HG02852 (cell line): ENCODE measurements around the gene RUNX2.
"Not testable (repeated sequence)": the region's sequence is repeated elsewhere in the genome, so short reads cannot be mapped to it uniquely, and the experiment has no call there.

Experiments used
- ATAC-seq: cut with Tn5 transposase; IDR thresholded peaks from one replicate; pipeline ENCODE4 v1.9.1; 2021; ENCODE audit warnings: mild to moderate bottlenecking, moderate library complexity; ENCODE audit not compliant: unreplicated experiment

RUNX2 gene

DNA sequence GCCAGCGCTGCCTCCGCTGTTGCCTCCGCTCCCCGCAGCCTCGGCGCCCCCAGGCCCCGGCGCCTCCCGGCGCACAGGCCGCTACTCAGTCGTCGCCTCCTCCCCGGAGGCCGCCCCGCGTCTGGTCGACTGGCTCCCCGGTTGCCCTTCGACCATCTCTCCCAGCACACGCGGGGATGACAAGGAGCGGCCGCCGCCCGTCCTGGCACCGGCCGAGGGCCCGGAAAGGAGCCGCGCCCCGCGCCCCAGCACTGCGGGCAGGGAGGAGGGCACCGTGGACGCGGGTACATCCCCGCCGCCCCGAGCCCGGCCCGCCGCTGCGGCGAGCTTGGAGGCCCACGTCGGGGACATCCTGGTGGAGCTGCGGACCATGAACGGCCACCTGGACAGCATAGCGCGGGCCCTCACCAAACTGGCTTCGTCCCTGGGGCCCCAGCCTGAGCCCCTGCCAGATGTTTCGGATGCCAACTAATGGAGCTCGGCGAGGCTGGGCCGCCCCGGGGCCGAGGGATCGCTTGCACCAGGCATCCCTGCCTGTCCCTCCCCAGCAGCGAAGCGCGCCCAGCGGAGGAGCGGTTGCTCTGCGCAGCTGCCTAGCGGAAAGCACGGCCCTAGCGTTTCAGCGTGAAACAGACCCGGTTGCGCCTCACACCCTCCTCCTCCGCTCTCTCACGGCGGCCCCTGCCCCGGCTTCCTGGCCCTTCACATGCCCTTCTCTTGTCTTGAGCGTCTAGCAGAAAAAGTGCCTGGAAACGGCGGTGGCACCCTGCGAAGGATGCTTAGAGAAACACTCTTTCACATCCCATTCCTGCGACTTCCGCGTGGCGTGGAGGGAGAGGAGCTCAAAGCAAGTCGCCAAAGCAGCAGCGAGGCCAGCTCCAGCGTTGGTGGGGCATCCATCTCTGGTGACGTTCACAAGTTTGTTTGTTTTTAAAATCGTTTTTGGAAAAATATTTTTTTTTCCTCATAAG lies 335.4 kb downstream of the RUNX2 start:
- ATAC-seq: no peak

DNA sequence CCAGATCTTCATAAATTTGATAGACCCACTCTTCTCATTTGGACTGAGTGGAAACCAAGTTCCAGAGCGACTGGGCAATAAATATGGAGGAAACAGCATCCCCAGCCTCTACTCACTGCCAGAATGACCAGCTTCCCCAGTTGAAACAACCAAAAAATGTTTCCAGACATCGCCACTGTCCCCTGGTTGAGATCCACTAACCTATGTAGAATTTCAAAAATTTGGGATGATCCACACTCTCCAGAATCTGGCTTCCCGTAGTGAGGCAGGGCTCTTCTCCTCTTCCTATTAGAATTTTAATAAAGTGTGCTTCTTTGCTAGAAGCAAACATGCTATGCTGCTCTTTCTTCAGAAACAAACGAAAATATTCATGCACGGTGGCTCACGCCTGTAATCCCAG lies 336.6 kb downstream of the RUNX2 start:
- ATAC-seq: no peak

DNA sequence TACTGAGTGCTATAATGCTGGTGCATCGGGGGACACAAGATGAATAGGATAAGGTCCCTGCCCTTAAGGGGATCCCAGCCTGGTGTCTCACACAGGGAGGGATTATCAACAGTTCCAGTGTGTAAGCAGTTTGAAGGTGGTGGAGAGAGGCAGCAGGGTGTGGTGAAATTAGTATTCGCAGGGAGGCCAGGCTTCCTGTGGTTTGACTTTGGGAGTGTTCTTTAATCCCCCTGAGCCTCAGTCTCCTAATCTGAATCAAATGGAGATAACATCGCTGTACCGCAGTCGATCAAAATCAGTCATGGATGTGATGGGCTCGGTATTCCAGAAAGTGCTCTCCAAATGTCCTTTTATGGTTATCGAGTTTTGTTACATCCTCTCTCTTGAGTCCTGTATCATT lies 337.7 kb downstream of the RUNX2 start:
- ATAC-seq: no peak

DNA sequence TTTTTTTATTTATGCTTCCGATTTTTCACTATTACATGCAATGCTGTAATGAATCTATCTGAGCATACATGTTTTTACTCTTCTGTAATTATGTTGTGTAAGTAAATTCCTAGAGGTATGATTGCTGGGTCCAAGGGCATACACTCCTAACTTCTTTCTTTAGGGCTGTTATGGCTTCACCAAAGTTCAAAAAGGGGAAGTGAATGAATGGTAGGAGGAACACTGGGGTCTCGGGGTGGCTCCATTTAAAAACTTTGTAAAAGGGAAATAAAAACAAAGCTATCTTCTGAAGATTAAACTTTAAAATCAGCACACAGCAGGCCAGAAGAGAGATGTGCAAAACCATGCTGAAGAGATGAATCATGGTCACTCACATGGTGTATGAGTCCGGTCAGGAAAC lies 338.7 kb downstream of the RUNX2 start:
- ATAC-seq: no peak

DNA sequence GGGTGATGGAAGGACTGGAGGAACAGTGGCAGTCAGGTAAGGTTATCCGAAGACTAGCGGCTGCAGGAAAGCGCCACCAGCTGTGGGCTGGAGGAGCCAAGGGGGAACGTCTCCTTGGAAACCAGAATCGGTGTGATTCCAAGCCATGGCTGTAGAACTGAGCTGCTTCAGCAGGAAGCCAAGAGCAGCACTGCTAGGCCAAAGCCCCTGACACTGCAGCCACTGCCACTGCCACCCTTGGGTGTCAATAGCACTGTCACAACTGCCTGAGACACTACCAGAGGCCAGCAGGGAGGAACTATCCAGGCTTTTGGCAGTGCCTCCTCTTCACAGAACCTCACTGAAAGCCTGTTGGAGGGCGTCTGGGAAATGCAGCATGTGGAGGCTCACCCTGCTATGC lies 339.2 kb downstream of the RUNX2 start:
- no peak for ATAC-seq

DNA sequence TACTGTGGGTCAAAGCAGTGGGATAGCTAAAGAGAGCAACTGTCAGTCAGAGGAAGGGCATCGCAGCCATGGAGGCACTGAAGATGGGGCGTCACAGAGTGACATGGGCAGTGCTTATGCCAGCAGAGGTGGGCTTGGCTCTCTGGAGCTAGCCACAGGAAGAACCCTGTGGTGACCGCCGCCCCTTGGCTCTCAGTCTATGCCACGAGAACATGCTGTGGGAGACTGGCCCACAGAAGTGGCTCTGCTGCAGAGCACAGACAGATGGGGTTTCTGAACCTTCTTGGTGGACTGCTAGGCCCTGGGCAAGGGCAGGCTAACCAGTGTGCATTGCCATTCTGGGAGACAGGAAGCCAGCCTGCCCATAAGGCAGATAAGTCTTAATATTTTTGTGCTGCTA lies 339.6 kb downstream of the RUNX2 start:
- ATAC-seq: no peak

DNA sequence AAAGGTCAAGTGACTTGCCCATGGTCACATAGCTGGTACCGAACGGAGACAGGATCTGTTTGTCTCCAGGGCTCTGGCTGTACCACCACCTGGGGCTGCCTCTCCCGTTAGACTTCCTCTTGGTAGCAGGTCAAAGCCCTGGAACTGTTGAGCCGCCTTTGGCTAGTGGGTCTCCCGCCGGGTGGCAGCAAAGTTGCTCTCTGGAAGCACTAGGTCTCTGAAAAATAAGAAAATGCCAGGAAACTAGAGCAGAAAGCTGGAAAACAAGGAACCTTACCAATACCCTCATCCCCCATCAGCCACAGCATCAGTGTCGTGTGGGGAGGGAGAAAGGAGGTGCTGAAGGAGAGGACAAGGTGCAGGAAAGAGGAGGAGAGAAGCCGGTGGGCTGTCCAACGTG lies 340.6 kb downstream of the RUNX2 start:
- ATAC-seq: no peak

DNA sequence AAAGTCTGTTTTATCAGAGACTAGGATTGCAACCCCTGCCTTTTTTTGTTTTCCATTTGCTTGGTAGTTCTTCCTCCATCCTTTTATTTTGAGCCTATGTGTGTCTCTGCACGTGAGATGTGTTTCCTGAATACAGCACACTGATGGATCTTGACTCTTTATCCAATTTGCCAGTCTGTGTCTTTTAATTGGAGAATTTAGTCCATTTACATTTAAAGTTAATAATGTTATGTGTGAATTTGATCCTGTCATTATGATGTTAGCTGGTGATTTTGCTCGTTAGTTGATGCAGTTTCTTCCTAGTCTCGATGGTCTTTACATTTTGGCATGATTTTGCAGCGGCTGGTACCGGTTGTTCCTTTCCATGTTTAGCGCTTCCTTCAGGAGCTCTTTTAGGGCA lies 345.0 kb downstream of the RUNX2 start:
- ATAC-seq: not testable (repeated sequence)

DNA sequence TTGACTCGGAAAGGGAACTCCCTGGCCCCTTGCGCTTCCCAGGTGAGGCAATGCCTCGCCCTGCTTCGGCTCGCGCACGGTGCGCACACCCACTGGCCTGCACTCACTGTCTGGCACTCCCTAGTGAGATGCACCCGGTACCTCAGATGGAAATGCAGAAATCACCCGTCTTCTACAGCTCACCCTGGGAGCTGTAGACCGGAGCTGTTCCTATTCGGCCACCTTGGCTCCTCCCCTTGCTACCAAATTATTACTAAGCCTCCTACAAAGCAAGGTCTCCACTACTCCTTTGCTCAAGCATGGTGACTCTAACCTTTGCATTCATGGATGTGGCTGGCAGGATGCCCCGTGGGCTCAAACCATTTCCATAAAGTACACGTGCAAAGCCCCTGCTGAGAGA lies 347.0 kb downstream of the RUNX2 start:
- not testable (repeated sequence) for ATAC-seq

DNA sequence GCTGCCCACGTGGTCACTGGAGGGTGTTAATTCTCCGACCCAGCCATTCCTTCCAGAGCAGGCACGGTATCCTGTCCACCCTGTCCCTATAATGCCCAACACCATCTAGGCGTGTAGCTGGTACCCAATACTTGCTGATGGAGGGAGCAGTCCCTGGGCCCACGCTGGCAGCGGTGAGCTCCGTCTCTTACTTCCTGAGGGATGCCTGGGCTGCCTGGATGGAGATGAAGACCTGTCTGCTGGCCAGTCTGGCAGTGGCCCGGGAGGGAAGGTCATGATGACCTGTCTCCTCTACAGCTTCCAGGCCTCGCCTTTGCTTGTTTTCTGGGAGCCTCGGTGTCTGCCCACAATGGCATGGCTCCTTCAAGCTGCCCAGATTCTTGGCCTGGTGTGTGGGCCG lies 347.5 kb downstream of the RUNX2 start:
- ATAC-seq: no peak

DNA sequence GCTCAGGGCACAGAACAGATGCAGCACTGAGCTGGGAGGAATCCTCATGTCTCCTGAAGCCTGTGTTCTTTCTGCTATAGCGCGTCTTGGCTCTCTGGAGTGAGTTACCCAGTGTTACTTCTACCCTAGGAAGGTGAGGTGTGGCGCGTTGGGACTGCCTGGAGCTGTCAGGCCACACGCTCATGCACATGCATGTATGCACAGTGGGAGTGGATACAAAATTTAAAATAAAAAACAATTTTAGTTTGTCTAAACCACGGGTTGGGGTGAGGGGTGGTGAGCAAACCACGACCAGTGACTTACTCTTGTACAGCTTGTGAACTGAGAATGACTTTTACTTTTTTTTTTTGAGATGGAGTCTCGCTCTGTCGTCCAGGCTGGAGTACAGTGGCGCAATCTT lies 348.2 kb downstream of the RUNX2 start:
- ATAC-seq: no peak

DNA sequence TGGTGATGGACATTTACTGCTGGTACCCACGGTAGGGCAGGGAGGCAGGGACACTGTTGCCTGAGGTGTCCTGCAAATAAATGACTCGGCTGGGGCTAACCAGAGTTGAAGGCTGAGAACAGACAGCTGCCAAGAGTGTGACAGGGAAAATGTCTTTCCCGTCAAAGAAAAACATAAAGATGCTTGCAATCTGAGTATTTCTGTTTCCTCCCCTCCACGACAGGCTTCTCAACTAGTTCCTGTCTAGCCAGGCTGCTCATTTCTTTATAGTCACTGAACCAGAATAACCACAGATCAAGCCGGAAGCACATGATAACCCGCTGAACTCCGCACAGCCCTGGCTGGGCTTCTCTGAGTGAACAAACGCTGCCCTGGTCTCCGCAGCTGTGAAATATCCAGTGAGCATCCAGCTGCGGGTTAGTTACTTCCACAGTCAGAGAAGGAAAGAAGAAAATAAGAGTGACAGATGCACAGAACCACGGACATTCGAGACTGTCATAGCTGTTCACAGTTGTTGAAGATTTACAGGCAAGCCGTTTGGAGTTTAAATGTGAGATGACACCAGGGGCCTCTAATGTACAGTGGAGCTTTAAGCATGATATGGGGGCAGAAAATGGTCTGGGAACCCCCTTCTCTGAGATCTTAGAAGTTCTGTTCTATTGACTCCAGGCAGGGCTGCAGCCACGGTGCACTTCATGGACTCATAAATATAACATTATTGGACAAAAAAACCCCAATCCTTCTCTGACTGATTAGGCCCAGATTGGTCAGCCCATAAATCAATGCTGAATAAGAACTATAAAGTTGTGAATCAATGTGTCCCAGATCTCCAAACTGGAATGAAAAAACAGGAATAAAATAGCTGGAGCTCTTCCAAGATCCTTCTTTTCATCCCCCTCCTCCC lies 349.5 kb downstream of the RUNX2 start:
- peak; percentile 55 for ATAC-seq

DNA sequence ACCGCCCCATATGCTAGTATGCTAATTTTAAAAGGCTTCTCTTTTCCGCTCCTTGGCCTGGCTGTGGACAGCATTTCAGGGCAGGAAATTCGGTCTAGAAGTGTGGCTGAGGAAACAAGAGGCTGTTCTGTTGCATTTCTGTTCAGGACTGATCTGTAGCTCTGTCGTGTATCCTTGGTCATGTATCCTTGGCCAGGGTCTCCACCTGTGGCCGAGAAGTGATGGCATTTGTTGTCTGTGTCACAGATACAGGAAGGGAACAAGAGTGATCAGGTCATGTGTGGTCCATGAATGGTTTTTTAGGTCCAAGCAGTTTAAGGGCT lies 350.1 kb downstream of the RUNX2 start:
- ATAC-seq: no peak

DNA sequence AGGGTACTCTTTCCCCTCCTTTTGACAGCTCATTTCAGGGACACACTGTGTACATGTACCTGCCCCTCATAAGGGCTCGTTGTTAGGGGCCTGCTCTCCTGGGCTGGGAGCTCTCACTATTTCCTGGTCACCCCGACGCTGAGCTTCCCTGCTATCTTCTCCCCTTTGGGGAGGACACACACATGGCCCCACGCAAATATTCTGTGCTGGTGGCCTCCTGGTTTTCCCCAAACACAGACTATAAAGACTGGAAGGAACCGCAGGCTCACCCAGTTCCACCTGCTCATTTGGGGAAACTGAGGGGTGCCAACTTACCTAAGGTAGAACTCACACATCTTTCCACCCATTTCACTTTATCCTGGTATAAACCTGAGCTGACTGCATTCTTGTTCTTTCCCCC lies 351.0 kb downstream of the RUNX2 start:
- ATAC-seq: no peak

DNA sequence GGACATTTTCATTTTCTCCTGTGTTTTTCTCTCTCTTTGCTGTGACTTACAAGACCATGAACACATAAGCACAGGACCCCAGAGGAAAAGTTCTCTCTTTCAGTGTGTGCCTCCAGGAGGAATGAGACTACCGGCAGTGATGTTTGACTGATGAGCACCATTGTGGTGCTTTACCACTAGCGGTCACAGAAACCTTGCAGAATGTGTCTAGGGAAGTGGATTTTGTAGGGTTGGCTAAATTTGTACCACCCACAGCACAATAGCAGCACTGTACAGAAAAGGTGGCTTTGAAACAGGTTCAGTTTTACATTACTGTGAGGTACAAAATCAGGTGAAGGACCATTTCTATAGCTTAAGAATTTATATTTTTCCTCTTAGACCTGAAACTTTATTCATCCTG lies 351.5 kb downstream of the RUNX2 start:
- ATAC-seq: no peak

DNA sequence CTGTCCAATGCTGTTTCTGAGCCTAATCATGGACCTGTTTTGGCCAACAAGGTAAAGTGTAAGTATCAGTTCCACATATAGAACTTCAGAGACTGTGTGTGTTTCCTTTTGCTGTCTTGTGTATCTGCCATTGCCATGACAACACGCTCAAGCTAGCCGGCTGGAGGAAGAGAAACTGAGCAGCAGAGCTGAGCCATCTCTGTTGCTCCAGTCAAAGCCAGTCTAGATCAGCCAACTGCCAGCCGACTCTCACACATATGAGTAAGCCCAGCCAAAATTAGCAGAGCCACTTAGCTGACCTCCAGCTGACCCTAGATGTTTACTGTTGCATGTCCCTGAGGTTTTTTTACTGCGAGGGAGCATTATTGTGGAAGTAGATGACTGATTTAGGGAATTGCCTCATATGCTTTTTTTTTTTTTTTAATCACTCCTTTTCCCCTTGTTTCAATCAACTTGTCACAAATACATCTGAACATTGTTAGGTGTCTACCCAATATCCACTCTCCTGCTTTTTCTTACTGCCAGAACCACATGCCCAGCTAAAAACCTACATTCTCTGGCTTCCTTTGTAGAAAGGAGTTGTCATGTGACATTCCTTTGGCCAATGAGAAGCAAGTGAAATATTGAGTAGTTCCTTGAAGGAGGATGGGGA lies 353.9 kb downstream of the RUNX2 start:
- ATAC-seq: peak; percentile 90

DNA sequence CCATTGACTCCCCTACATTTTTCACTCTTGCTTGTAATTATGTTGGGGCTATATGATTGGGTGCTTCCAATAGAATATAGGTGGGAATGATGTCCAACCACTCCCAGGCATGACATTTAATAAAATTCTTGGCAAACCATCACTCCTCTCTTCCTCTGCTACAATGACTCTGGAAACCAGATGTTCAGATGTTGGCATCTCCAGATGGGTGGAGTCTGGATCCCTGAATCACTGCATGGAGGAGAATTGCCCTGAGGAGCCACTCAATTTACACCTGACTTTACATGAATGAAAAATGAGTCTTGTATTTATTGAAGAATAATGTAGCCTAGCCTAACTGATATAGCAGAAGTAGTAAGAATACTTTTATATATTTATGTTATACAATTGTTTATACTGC lies 356.3 kb downstream of the RUNX2 start:
- ATAC-seq: no peak

DNA sequence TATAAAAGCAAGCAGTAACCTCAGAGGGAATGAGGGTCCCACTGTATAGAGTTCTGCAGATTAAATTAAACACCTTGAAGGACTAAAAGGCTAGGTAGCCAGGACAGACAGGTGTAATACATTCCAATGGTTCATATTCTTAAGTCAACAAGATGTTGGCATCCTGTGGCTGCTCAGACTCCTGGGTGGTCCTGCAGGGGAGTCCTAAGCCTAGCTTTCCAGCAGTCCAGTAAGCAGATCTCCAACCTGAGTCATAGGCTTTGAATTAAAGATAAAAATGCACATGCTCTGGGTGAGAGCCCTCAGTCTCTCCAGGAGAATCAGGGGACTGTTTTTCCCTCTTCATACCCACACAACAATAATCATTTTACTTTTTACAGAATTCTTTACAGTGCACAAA lies 356.9 kb downstream of the RUNX2 start:
- ATAC-seq: no peak

DNA sequence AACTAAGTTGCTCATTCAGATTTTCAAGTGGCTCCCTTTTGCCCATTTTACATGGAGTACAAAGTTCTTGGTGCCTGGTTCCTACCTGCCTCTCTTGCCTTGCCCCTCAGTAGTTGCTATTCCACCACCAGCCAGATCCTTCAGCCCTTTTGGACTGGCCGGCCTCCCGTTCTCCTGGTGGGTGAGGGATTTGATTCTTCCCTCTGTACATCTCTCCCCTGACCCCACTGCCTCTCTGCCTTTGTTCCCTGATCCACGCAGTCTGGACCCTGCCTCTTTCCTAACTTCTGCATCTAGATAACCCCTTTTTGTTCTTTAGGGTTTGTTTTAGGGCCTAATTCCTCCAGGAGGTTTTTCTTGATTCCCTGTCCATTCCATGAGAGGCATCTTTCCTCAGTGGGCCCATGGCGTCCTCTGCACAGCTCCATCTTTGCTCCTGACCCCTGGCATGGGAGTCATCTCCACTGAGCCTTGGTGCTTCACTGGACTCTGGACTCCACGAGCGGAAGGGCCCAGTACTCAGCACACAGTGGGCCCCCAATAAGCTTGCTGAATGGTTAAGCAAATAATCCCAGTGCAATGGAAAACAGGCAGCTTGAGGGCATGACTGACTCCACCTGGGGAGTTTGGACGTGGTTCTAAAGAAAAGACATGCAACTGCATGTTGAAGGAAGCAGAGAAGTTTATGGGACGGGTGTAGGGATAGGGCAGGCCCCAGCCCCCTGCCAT lies 358.9 kb downstream of the RUNX2 start:
- ATAC-seq: peak; percentile 21

DNA sequence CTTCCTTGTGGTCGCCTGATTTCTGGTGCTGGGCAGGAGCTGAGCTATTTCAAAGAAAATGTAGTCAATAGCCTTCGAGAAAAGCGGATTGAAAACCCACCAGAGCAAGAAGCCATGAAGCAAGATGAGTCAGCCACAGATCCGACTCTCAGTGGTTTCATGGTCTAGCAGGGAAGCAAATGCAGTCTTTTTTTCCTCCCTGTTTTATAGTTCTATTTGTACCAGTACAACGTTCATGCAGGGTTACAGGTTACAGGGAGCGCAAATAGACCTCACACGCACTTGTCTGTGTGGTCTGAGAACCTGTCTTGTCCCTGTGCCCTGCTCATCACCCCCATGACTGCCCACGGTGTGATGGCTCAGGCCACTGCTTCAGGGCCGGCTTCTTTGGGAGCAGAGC lies 359.4 kb downstream of the RUNX2 start:
- ATAC-seq: peak; percentile 88

DNA sequence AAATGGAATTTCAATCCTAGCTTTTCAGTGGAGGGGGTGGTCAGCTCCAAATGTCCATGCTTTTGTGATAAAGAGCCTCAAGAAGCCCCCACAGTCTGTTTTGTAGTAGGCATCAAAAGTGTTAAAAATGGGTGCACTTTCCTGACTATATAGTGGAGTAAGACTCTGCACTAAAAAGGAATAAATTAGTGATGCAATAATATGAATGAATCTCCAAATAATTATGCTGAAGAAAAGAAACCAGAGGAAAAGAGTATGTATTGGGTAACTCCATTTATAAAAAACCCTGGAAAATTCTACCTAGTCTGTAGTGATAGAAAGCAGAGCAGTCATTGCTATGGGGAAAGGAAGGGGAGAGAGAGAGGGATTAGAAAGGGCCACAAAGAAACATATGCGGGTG lies 360.1 kb downstream of the RUNX2 start:
- no peak for ATAC-seq
